Activated CD8-positive, alpha-beta T cell treated with anti-CD3 and anti-CD28 coated beads, Interleukin-2, amount 10 ng/mL, durations not matched to agents 7 days and 5 days (primary cell): ENCODE measurements around the gene PACSIN3. TPM values are rescaled to one million over a fixed set of nuclear protein-coding genes. Genes with fewer than 3 reads are reported as not detected.
A peak's percentile ranks its signal among the peaks of the same experiment; 100 is the strongest.

ENCODE experiments used
- ATAC-seq: fragments of 150-1000 bp; cut with Tn5 transposase; one replicate; pipeline ENCODE4 v1.10.0; 2021; ENCODE audit warnings: moderate library complexity
- CTCF ChIA-PET: fragments of 350-600 bp; sonication (Branson Sonifier 250); formaldehyde crosslinking; loops from one replicate; lab custom pipeline; 2021; ENCODE audit warnings: antibody characterized with exemption; lab: Charles Lee
- POLR2A ChIA-PET: fragments of 350-600 bp; sonication (Branson Sonifier 250); formaldehyde crosslinking; loops from one replicate; lab custom pipeline; 2021; ENCODE audit warnings: antibody characterized with exemption; lab: Charles Lee
- DNase-seq: peaks from one replicate; pipeline ENCODE4 v3.0.0-alpha.2; 2020
- H3K27ac Mint-ChIP-seq: one replicate; pipeline ENCODE4 v1.8.0; 2021; ENCODE audit warnings: mild to moderate bottlenecking, mixed read lengths
- H3K27me3 Mint-ChIP-seq: one replicate; pipeline ENCODE4 v1.8.0; 2021; ENCODE audit warnings: low read depth, mixed read lengths
- H3K36me3 Mint-ChIP-seq: one replicate; pipeline ENCODE4 v1.8.0; 2021; ENCODE audit warnings: low read depth, mixed read lengths
- H3K4me1 Mint-ChIP-seq: one replicate; pipeline ENCODE4 v1.8.0; 2021; ENCODE audit warnings: low read depth, mixed read lengths
- H3K4me3 Mint-ChIP-seq: one replicate; pipeline ENCODE4 v1.8.0; 2021; ENCODE audit warnings: mild to moderate bottlenecking, mixed read lengths
- H3K9me3 Mint-ChIP-seq: one replicate; pipeline ENCODE4 v1.8.0; 2022; ENCODE audit warnings: mixed read lengths; ENCODE audit not compliant: insufficient read depth
- total RNA-seq, 2 experiments: library from RNA; stranded (reverse); gene quantifications; one replicate each; pipeline ENCODE4 v1.2.3, GENCODE V29; 2021

PACSIN3 gene
- 1 to 10 TPM; 2.0 to 2.1 TPM for total RNA-seq

DNA sequence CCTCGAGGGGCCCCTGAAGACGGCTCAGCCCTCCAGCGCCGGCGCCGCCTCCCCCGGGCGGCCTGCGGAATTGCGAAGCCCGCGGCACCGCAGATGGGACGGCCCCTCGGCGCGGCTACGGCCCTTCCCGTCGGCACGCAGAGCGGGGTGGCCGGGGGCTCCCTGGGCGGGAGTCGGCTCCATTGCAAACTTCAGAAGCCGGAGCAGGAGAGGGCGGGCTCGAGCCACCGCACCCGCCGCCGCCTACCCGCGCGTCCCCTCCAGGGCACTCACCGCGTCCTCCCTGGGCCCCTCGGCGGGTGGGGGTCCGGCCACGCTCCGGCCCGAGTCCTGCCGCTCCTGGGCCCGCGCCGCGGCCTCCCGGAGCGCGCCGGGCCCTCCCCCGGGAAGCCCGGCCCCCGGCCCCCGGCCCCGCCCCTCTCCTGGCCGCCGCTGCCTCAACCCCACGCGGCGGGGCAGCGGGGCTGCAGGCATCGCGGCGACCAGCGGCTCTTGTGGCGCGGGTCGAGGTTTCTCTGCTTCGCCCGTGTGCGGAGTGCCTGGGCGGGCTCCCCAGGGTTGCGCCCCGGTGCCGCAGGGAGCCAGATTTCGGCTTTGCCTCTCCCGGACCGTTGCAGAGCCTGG, at the start of gene PACSIN3:
Gene PACSIN3, minus strand, starts transcription at position 359 of the 624 bp plus-strand sequence. CDS start 3,707 bp downstream, outside the sequence.
- Mint-ChIP-seq H3K36me3 (no peaks in the 10 kb centered on the region), H3K9me3 (no peaks in the 10 kb centered on the region), H3K4me3 (peak within 1 kb of the TSS; percentile 63), H3K4me1 (peaks cover 12% of the 10 kb centered on the region), H3K27me3 (peaks cover 33% of the 10 kb centered on the region), H3K27ac (no peak within 1 kb of the TSS)
- CTCF ChIA-PET, result interaction anchor here (1.8 to 2.8 kb wide), 4 partner anchors 7 to 188 kb away, joined by 5 to 14 read pairs (median 8); no protein-coding TSS in a partner anchor
- ATAC-seq (peak; percentile 81), DNase-seq (peak; percentile 38)
- POLR2A ChIA-PET, result interaction anchor here (1.3 to 2.5 kb wide), 2 partner anchors 29 to 62 kb away, joined by 4 to 20 read pairs; partner anchors contain the start of genes ACP2 and DDB2

GRCh38 chr11:47235163-47235562, 48.9 kb upstream of the PACSIN3 start:
- H3K27ac Mint-ChIP-seq, result peak overlapping the region; percentile 73
- ATAC-seq, result no peak
- ChIA-PET POLR2A (interaction anchor here (1.0 to 3.7 kb wide), 5 partner anchors 11 to 22 kb away, joined by 3 to 34 read pairs (median 7); partner anchors contain the start of genes ACP2, DDB2 and NR1H3), CTCF (interaction anchor here (0.9 to 3.7 kb wide), 6 partner anchors 13 to 139 kb away, joined by 3 to 27 read pairs (median 9); partner anchors contain the start of genes ACP2 and DDB2)
- H3K27me3 Mint-ChIP-seq, result no peaks in the 10 kb centered on the region
- H3K4me1 Mint-ChIP-seq, result peaks cover 24% of the 10 kb centered on the region
- DNase-seq, result no peak
- no peaks in the 10 kb centered on the region for H3K9me3 Mint-ChIP-seq
- peaks cover 68% of the 10 kb centered on the region for H3K36me3 Mint-ChIP-seq
- no peak overlapping the region for H3K4me3 Mint-ChIP-seq

DNA sequence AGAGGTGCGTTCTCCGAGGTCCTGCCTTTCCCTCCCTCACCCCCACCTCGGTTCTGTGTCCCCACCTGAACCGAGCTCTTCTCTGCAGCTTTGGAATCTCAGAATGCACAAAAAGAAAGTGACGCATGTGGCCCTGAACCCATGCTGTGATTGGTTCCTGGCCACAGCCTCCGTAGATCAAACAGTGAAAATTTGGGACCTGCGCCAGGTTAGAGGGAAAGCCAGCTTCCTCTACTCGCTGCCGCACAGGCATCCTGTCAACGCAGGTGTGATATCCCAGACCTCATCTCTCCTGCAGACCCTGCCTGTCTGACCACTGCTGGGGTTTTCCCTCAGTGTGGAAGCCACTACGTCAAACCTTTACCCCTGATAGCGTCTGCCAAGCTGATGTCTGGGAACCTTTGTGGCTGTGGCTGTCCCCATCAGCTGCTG, 48.5 kb upstream of the PACSIN3 start:
- no peaks in the 10 kb centered on the region for H3K27me3 Mint-ChIP-seq
- H3K9me3 Mint-ChIP-seq, result no peaks in the 10 kb centered on the region
- POLR2A ChIA-PET, result interaction anchor here (1.0 to 3.7 kb wide), 6 partner anchors 11 to 25 kb away, joined by 3 to 34 read pairs (median 6); partner anchors contain the start of genes ACP2, DDB2 and NR1H3
- peaks cover 24% of the 10 kb centered on the region for H3K4me1 Mint-ChIP-seq
- CTCF ChIA-PET, result interaction anchor here (0.9 to 3.7 kb wide), 6 partner anchors 12 to 139 kb away, joined by 3 to 27 read pairs (median 8); partner anchors contain the start of genes ACP2 and DDB2
- ATAC-seq, result peak; percentile 62
- peak; percentile 38 for DNase-seq
- H3K36me3 Mint-ChIP-seq, result peaks cover 64% of the 10 kb centered on the region
- H3K27ac Mint-ChIP-seq, result peak overlapping the region; percentile 73
- no peak overlapping the region for H3K4me3 Mint-ChIP-seq

GRCh38 chr11:47233989-47234668, 47.9 kb upstream of the PACSIN3 start:
- ChIA-PET CTCF (interaction anchor here (0.9 to 3.7 kb wide), 7 partner anchors 13 to 140 kb away, joined by 3 to 27 read pairs (median 6); partner anchors contain the start of genes ACP2 and DDB2), POLR2A (interaction anchor here (0.8 to 3.7 kb wide), 7 partner anchors 10 to 25 kb away, joined by 3 to 34 read pairs (median 4); partner anchors contain the start of genes ACP2 and DDB2)
- Mint-ChIP-seq H3K36me3 (peaks cover 63% of the 10 kb centered on the region), H3K9me3 (no peaks in the 10 kb centered on the region), H3K4me1 (peaks cover 24% of the 10 kb centered on the region), H3K27me3 (no peaks in the 10 kb centered on the region), H3K27ac (peak overlapping the region; percentile 74), H3K4me3 (no peak overlapping the region)
- DNase-seq, result peak; percentile 38
- ATAC-seq, result peak; percentile 55

DNA sequence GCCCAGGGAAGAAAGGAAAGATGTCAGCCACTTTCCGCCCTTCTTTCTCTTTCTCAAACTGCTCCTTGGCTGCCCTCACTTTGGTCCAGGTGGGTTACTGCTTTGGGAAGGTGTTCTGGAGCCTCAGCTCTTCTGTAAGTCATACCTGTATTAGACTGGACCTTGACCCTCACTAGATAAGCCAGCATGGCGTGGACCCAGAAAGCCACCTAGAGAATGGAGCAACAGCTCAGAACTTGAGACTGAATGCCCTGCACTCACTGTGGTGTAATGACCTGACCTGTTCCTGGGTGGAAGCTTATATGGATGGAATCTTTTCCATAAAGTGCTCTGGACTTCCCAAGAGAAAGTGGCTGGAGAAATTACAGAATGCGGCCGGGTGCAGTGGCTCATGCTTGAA, 46.8 kb upstream of the PACSIN3 start:
- H3K36me3 Mint-ChIP-seq, result peaks cover 66% of the 10 kb centered on the region
- no peak overlapping the region for H3K4me3 Mint-ChIP-seq
- ChIA-PET POLR2A (interaction anchor here (1.0 to 3.5 kb wide), 6 partner anchors 9 to 38 kb away, joined by 3 to 34 read pairs (median 4); partner anchors contain the start of genes ACP2 and DDB2), CTCF (interaction anchor here (1.0 to 3.7 kb wide), 5 partner anchors 15 to 40 kb away, joined by 3 to 21 read pairs (median 4); partner anchors contain the start of genes ACP2 and DDB2)
- DNase-seq (no peak), ATAC-seq (no peak)
- no peaks in the 10 kb centered on the region for H3K9me3 Mint-ChIP-seq
- H3K4me1 Mint-ChIP-seq, result peaks cover 24% of the 10 kb centered on the region
- no peaks in the 10 kb centered on the region for H3K27me3 Mint-ChIP-seq
- no peak overlapping the region for H3K27ac Mint-ChIP-seq

DNA sequence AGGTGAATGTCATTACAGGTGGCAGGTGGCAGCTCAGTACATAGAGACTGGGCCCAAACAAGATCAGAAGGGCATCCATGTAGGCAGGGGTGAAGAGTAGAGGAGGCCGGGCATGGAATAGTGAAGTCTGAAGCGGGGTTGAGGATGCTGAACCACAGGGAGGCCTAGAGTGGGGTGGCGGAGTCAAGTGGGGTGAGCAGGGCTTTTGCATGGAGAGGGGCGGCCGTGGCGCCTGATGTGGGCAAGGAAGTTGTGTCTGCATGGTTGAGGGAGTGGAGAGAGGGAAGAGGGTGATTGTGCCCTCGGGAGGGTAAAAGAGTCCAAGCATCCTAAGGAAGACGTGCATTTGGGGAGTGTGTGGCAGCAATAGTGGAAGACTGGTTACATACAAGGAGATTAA, 42.9 kb upstream of the PACSIN3 start:
- peaks cover 65% of the 10 kb centered on the region for H3K36me3 Mint-ChIP-seq
- ATAC-seq (no peak), DNase-seq (no peak)
- no peak overlapping the region for H3K4me3 Mint-ChIP-seq
- ChIA-PET POLR2A (interaction anchor here (1.0 to 2.4 kb wide), 3 partner anchors 13 to 15 kb away, joined by 4 to 12 read pairs (median 6); partner anchors contain the start of gene DDB2), CTCF (interaction anchor here (0.9 to 1.0 kb wide), 2 partner anchors 9 to 12 kb away, joined by 3 read pairs; no protein-coding TSS in a partner anchor)
- H3K4me1 Mint-ChIP-seq, result peaks cover 29% of the 10 kb centered on the region
- no peaks in the 10 kb centered on the region for H3K9me3 Mint-ChIP-seq
- no peak overlapping the region for H3K27ac Mint-ChIP-seq
- no peaks in the 10 kb centered on the region for H3K27me3 Mint-ChIP-seq

DNA sequence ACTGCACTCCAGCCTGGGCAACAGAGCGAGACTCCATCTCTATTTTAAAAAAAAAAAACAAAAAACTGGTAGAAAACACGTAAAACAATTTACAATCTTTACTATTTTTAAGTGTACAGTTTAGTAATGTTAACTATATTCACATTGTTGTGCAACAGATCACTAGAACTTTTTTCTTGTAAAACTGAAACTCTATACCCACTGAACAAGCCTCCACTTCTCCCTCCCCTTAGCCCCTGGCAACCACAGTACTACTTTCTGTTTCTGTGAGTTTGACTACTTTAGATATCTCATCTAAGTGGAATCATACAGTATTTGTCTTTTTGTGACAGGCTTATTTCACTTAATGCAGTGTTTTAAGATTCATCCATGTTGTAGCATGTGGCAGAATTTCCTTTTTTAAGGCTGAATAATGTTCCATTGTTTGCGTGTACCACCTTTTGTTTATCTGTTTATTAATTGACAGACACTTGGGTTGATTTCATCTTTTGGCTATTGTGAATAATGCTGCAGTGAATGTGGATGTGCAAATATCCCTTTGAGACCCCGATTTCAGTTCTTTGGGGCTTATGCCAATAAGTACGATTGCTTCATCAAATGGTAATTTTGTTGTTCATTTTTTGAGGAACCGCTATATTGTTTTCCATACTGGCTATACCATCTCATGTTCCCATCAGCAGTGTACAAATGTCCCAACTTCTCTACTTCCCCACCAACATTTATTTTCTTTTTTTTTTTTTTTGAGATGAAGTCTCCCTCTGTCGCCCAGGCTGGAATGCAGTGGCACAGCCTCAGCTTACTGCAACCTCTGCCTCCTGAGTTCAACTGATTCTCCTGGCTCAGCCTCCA, 39.5 kb upstream of the PACSIN3 start:
- ChIA-PET POLR2A (interaction anchor here (3.1 kb wide), 1 partner anchor 10 kb away, joined by 11 read pairs; no protein-coding TSS in a partner anchor), CTCF (interaction anchor here (0.9 kb wide), 1 partner anchor 33 kb away, joined by 4 read pairs; no protein-coding TSS in a partner anchor)
- ATAC-seq (peak; percentile 94), DNase-seq (peak; percentile 55)
- H3K36me3 Mint-ChIP-seq, result peaks cover 68% of the 10 kb centered on the region
- peak overlapping the region; percentile 86 for H3K27ac Mint-ChIP-seq
- peaks cover 28% of the 10 kb centered on the region for H3K4me1 Mint-ChIP-seq
- no peaks in the 10 kb centered on the region for H3K27me3 Mint-ChIP-seq
- H3K4me3 Mint-ChIP-seq, result peak overlapping the region; percentile 52
- H3K9me3 Mint-ChIP-seq, result no peaks in the 10 kb centered on the region

DNA sequence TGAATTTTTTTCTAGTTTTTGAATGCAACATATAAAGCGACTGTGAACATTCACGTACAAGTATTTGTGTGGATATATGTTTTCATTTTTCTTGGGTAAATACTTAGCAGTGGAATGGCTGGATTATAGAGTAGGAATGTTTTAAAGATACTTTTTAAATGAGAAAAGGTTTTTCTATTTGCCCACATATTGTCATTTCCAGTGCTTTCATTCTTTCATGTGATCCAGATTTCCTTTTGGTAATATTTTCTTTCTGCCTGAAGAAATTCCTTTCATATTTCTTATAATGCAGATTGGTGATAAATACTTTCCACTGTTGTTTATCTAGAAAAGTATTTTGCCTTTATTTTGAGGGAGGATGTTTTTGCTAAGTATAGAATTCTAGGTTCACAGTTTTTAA, 36.5 kb upstream of the PACSIN3 start:
- ATAC-seq (no peak), DNase-seq (no peak)
- Mint-ChIP-seq H3K27ac (no peak overlapping the region), H3K36me3 (peaks cover 73% of the 10 kb centered on the region), H3K27me3 (no peaks in the 10 kb centered on the region), H3K4me3 (no peak overlapping the region), H3K4me1 (peaks cover 49% of the 10 kb centered on the region), H3K9me3 (no peaks in the 10 kb centered on the region)
- ChIA-PET CTCF (no interaction called here), POLR2A (interaction anchor here (2.3 kb wide), 1 partner anchor 17 kb away, joined by 6 read pairs; no protein-coding TSS in a partner anchor)

GRCh38 chr11:47220401-47220821, 34.2 kb upstream of the PACSIN3 start:
- Mint-ChIP-seq H3K36me3 (peaks cover 71% of the 10 kb centered on the region), H3K4me3 (no peak overlapping the region), H3K27me3 (no peaks in the 10 kb centered on the region), H3K4me1 (peaks cover 54% of the 10 kb centered on the region), H3K9me3 (no peaks in the 10 kb centered on the region), H3K27ac (peak overlapping the region; percentile 63)
- ATAC-seq, result no peak
- DNase-seq, result no peak
- CTCF ChIA-PET, result interaction anchor here (0.9 to 1.6 kb wide), 3 partner anchors 9 to 39 kb away, joined by 3 to 4 read pairs (median 3); partner anchors contain the start of gene ACP2
- POLR2A ChIA-PET, result interaction anchor here (1.0 kb wide), 1 partner anchor 13 kb away, joined by 4 read pairs; no protein-coding TSS in a partner anchor

GRCh38 chr11:47216121-47216798, 30.0 kb upstream of the PACSIN3 start:
- peak overlapping the region; percentile 99 for H3K4me3 Mint-ChIP-seq

More at GRCh38 chr11:47216121-47216798, 30.0 kb upstream of the PACSIN3 start:
- ATAC-seq (peak; percentile 27), DNase-seq (peak; percentile 70)
- Mint-ChIP-seq H3K27me3 (no peaks in the 10 kb centered on the region), H3K27ac (peak overlapping the region; percentile 100), H3K36me3 (peaks cover 51% of the 10 kb centered on the region), H3K4me1 (peaks cover 47% of the 10 kb centered on the region), H3K9me3 (no peaks in the 10 kb centered on the region)
- POLR2A ChIA-PET, result interaction anchor here (0.6 to 3.9 kb wide), 17 partner anchors 8 to 300 kb away, joined by 3 to 41 read pairs (median 11); partner anchors contain the start of genes ACP2, ARFGAP2, MADD and PACSIN3
- CTCF ChIA-PET, result interaction anchor here (0.9 to 3.5 kb wide), 9 partner anchors 7 to 163 kb away, joined by 3 to 38 read pairs (median 8); partner anchors contain the start of genes ACP2, ARFGAP2 and MADD
